Sigmoid colon (tissue), 4 donors: ENCODE results near the gene SLC13A4.

Experiments
- EP300 ChIP-seq, 4 donors: sonication (generic); formaldehyde crosslinking; IDR thresholded peaks; one replicate each; pipeline ENCODE4 v1.6.1; 2017; ENCODE audit warnings: antibody characterized with exemption in 4 of 4
- POLR2A ChIP-seq, 2 donors: fragments of 450-650 bp; IDR thresholded peaks; one replicate each; pipeline ENCODE4 v1.6.1; 2016; ENCODE audit warnings: antibody characterized with exemption in 2 of 2, mild to moderate bottlenecking in 2 of 2, moderate library complexity in 2 of 2
- POLR2AphosphoS5 ChIP-seq, 4 donors: sonication (generic); formaldehyde crosslinking; IDR thresholded peaks; one replicate each; pipeline ENCODE4 v1.6.1; 2017; ENCODE audit warnings: antibody characterized with exemption in 4 of 4
- TF ChIP-seq, protein P1 (sequence below), 4 experiments: fragments of 450-650 bp in 3 of 4; fragments of 200-600 bp in 1 of 4; IDR thresholded peaks; one replicate each; pipeline ENCODE4 v1.5.1; 2016 to 2019; ENCODE audit warnings: antibody characterized with exemption in 4 of 4, mild to moderate bottlenecking in 3 of 4, moderate library complexity in 2 of 4

DNA sequence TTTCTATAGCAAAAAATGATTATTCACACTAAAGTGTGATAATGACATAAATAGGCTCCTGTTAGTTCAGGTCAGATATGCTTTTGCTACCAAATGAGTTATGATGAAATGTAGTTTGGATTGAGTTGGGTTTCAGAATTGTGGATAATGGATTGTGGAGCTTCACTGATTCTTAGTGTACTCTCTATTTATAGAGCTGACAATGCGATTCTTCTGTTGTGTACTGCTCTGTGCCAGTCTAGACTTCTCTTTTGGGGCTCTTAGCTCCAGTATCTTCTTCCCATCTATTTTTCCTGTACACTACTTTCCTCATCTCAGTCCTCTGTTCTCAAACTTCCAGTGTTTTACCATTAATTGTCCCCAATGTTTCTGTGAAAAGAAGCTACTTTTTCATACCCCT lies 58.2 kb downstream of the SLC13A4 start:
- TF ChIP-seq, protein P1, sequence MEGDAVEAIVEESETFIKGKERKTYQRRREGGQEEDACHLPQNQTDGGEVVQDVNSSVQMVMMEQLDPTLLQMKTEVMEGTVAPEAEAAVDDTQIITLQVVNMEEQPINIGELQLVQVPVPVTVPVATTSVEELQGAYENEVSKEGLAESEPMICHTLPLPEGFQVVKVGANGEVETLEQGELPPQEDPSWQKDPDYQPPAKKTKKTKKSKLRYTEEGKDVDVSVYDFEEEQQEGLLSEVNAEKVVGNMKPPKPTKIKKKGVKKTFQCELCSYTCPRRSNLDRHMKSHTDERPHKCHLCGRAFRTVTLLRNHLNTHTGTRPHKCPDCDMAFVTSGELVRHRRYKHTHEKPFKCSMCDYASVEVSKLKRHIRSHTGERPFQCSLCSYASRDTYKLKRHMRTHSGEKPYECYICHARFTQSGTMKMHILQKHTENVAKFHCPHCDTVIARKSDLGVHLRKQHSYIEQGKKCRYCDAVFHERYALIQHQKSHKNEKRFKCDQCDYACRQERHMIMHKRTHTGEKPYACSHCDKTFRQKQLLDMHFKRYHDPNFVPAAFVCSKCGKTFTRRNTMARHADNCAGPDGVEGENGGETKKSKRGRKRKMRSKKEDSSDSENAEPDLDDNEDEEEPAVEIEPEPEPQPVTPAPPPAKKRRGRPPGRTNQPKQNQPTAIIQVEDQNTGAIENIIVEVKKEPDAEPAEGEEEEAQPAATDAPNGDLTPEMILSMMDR (IDR thresholded peaks at IDR 0.05) = no peak
- no peak for TF ChIP-seq POLR2A (IDR thresholded peaks at IDR 0.05)
- no peak for TF ChIP-seq POLR2AphosphoS5 (IDR thresholded peaks at IDR 0.05)
- no peak for TF ChIP-seq EP300 (IDR thresholded peaks at IDR 0.05)
